Cardiac muscle cell (in vitro differentiated cells and primary cell): ENCODE results near the gene TM7SF2. TPM values are rescaled to one million over a fixed set of nuclear protein-coding genes. Genes with fewer than 3 reads are reported as not detected.
"Not testable (repeated sequence)": the region's sequence is repeated elsewhere in the genome, so short reads cannot be mapped to it uniquely, and the experiment has no call there.

Experiments used
- DNase-seq, 2 donors: peaks; one replicate each; pipeline versions ENCODE4 v3.0.0 to v3.0.0-alpha.2; 2010 to 2017; ENCODE audit warnings: low read depth in 1 of 2, low spot score in 1 of 2
- H3K27ac ChIP-seq: fragments of 200-600 bp; sonication (generic); 2 replicates; pipeline ENCODE4 v1.5.1; 2016
- H3K27me3 ChIP-seq: fragments of 200-600 bp; sonication (generic); 2 replicates; pipeline ENCODE4 v1.6.0; 2016; ENCODE audit warnings: control low read depth
- H3K36me3 ChIP-seq: fragments of 200-600 bp; sonication (generic); 2 replicates; pipeline ENCODE4 v1.5.1; 2016; ENCODE audit warnings: control low read depth
- H3K4me1 ChIP-seq: fragments of 200-600 bp; sonication (generic); 2 replicates; pipeline ENCODE4 v1.8.1; 2017; ENCODE audit warnings: low read depth, mild to moderate bottlenecking, mixed run types
- H3K4me3 ChIP-seq: fragments of 200-600 bp; sonication (generic); 2 replicates; pipeline ENCODE4 v1.5.1; 2016; ENCODE audit warnings: mild to moderate bottlenecking
- H3K9me3 ChIP-seq: fragments of 200-600 bp; sonication (generic); 2 replicates; pipeline ENCODE4 v1.5.1; 2017; ENCODE audit warnings: low read depth, mild to moderate bottlenecking, control low read depth
- polyA plus RNA-seq: library from polyadenylated mRNA; unstranded; fragments of >200 nt; fragmentation: Nextera tagmentation; extraction: Ambion mirVana; gene quantifications from 2 replicates; pipeline ENCODE4 v1.2.1, GENCODE V29; 2016
- total RNA-seq: library from RNA; depleted of rRNA; stranded (reverse); fragments of >200 nt; gene quantifications from 2 replicates; pipeline ENCODE4 v1.2.3, GENCODE V29; 2016
- TF ChIP-seq, protein P1 (sequence below): IDR thresholded peaks from 2 replicates; pipeline ENCODE4 v1.5.1; 2012; ENCODE audit warnings: low read depth, mild to moderate bottlenecking, low read length

The TM7SF2 gene
- total and polyA plus RNA-seq, 2 experiments from 2014 or later, result 186 to 277 TPM

DNA sequence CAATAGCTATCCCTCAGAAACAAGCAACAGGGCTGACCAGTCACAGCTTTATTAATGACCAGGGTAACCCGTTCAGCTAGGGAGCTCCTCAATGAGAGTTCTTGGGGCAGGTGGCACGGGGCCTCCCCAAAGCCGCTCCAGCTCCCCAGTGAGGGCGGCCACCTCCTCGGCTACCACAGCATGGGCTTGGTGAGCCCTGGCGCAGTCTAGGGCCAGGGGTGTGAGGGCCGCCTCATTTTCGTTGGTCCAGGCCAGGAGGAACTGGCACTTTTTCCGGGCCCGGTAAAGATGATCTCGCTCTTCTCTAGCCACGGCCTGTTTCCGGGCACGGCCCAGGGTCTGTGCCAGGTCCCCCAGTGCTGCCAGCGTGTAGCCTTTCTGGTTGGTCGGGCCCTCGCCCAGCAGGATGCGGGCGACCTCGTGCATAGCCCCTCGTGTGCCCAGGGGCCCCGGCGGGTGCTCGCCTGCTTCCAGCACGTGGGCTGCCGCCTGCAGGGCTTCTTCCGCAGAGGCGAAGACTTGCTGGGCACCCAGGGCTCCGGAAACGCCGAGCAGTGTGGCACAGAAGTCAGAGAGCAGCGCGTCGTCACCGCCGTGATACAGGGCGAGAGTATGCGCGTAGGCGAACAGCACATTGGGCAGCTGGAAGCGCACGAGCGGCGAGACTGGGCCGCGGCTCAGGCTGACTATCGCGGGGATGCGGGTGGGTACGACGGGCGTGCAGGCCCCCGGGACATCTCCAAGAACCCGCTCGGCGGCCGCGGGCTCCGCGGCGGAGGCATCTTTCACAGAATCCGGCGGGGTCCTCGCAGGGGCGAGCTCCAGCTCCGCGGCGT is 4.9 kb downstream of the TM7SF2 start:
- DNase-seq, result peak; percentile 27 to 59
- H3K27me3 ChIP-seq, result no peaks in the 10 kb centered on the region
- H3K4me3 ChIP-seq, result peak overlapping the region; percentile 84
- H3K9me3 ChIP-seq, result no peaks in the 10 kb centered on the region
- H3K4me1 ChIP-seq, result peaks cover 6% of the 10 kb centered on the region
- H3K36me3 ChIP-seq, result peaks cover 12% of the 10 kb centered on the region
- TF ChIP-seq, protein P1, sequence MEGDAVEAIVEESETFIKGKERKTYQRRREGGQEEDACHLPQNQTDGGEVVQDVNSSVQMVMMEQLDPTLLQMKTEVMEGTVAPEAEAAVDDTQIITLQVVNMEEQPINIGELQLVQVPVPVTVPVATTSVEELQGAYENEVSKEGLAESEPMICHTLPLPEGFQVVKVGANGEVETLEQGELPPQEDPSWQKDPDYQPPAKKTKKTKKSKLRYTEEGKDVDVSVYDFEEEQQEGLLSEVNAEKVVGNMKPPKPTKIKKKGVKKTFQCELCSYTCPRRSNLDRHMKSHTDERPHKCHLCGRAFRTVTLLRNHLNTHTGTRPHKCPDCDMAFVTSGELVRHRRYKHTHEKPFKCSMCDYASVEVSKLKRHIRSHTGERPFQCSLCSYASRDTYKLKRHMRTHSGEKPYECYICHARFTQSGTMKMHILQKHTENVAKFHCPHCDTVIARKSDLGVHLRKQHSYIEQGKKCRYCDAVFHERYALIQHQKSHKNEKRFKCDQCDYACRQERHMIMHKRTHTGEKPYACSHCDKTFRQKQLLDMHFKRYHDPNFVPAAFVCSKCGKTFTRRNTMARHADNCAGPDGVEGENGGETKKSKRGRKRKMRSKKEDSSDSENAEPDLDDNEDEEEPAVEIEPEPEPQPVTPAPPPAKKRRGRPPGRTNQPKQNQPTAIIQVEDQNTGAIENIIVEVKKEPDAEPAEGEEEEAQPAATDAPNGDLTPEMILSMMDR, result no peak
- peak overlapping the region; percentile 63 for H3K27ac ChIP-seq

DNA sequence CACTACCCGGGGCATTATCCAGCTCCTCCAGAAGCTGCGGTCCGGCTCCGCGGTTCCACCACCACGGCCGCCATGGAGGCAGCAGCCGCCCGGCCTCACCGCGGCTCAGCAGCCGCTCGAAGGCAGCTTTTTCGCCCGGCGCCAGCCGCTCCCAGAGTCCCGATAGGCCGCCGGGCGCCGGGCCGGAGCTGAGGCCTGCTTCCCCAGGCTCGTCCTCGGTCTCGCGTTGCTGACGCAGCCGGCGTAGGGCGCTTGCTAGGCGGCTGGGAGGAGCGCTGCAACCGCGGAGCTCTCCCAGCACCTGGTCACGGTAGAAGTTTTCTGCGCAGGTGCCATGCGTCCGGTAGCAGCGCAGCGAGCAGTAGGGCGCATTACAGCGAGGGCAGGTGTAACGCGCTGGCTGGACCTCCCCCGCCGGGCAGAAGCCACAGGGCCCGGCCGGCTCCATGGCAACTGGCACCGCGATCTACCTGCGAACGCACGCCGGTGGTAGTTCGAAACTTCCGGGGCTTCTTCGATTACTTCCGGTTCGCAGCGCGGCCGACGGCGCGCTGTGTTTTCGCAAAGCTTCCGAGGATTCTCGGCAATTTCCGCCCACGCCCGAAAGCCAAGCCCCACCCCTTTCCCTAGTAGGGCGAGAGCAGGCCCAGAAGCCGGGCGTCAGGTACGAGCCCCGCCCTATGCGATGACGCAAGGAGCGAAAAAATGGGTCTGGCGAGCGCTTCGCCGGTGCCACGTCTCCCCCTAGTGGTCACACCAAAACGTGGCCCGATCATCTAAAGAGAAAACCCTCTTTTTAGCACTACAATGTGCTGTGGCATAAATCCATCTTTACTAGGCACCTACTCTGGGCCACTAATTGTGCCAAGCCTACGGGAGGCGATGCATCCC is 5.8 kb downstream of the TM7SF2 start, which contains the start of gene ZNHIT2:
ZNHIT2 (minus strand) TSS at position 496 of the 891 bp plus-strand sequence; CDS start at position 448, 48 bp downstream.
- DNase-seq, result peak; percentile 99
- peaks cover 12% of the 10 kb centered on the region for H3K36me3 ChIP-seq
- TF ChIP-seq, protein P1, result peak; percentile 89

DNA sequence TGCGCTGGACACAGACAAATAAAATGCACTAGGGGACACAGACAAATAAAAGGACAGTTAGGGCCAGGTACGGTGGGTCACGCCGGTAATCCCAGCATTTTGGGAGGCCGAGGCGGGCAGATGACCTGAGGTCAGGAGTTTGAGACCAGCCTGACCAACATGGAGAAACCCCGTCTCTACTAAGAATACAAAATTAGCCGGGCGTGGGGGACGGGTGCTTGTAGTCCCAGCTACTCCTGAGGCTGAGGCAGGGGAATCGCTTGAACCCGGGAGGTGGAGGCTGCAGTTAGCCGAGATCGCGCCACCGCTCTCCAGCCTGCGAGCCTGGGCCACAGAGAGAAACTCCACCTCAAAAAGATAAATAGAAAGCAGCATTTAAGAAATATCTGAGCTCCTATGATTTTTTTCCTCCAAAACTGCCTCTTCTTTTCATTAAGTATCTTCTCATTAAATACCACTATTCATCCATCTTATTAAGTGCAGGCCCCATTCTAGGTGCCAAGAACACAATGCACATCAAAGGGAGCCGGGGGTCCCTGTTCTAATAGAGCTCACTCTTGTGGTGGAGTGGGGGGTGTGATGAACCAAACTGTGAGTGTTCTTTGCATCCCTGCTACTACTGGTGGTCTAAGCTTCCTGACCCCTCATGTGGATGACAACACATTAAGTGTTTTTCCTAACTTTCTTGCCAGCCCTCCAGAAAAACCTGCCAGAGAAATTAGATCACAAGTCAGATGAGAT is 6.6 kb downstream of the TM7SF2 start:
- DNase-seq, result no peak
- Histone ChIP-seq H3K4me3 (no peak overlapping the region), H3K27me3 (no peaks in the 10 kb centered on the region), H3K36me3 (peaks cover 12% of the 10 kb centered on the region), H3K27ac (peak overlapping the region; percentile 31), H3K4me1 (peaks cover 9% of the 10 kb centered on the region), H3K9me3 (no peaks in the 10 kb centered on the region)
- TF ChIP-seq, protein P1, result no peak

More for the DNA sequence above, 5.8 kb downstream of the TM7SF2 start, which contains the start of gene ZNHIT2:
- Histone ChIP-seq H3K27me3 (no peaks in the 10 kb centered on the region), H3K4me1 (peaks cover 6% of the 10 kb centered on the region), H3K9me3 (no peaks in the 10 kb centered on the region), H3K27ac (peak within 1 kb of the TSS; percentile 63), H3K4me3 (peak within 1 kb of the TSS; percentile 84)

DNA sequence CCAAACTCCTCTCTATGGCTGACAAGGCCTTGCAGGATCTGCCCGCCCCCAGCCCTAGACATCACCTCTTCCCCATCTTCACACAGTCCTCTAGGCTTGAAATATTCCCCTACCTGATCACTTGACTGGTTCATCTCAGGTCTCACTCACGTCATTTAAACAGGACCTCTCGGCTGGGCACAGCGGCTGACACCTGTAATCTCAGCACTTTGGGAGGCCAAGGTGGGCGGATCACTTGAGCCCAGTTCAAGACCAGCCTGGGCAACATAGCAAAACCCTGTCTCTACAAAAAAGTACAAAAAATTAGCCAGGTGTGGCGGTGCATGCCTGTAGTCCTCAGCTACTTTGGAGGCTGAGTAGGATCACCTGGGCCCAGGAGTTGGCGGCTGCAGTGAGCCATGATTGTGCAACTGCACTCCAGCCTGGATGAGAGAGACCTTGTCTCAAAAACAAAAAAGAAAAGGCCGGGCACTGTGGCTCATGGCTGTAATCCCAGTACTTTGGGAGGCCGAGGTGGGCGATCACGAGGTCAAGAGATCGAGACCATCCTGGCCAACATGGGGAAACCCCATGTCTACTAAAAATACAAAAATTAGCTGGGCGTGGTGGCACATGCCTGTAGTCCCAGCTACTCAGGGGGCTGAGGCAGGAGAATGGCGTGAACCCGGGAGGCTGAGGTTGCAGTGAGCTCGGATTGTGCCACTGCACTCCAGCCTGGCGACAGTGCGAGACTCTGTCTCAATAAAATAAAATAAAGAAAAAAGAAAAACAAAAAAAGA is 7.4 kb downstream of the TM7SF2 start:
- H3K4me1 ChIP-seq, H3K4me3 ChIP-seq, H3K27me3 ChIP-seq, H3K9me3 ChIP-seq, DNase-seq: not testable (repeated sequence)
- Histone ChIP-seq H3K27ac (peak overlapping the region; percentile 35), H3K36me3 (peaks cover 12% of the 10 kb centered on the region)

DNA sequence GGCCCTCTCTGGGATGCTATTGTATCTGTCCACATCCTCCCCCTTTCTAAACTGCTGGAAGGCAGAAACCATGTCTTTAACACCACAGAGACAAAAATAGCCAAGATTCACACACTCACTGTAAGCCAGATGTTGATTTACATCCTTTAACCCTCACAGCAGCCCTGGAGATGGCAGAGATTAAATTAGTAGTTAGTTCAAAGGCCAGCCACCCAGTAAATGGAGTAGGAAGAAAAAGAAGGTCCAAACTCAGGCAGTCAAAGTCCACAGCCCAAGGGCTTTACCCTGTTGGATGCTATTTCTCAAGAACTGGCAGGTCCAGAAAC is 8.0 kb downstream of the TM7SF2 start:
- Histone ChIP-seq H3K36me3 (peaks cover 14% of the 10 kb centered on the region), H3K27ac (no peak overlapping the region), H3K9me3 (no peaks in the 10 kb centered on the region), H3K4me3 (no peak overlapping the region), H3K27me3 (no peaks in the 10 kb centered on the region), H3K4me1 (peaks cover 4% of the 10 kb centered on the region)
- TF ChIP-seq, protein P1, result no peak
- no peak for DNase-seq
